Activated T-cell treated with anti-CD3 and anti-CD28 coated beads for 24 hours (primary cell): ENCODE data around the gene RNF5.
"Not testable (repeated sequence)": the region's sequence is repeated elsewhere in the genome, so short reads cannot be mapped to it uniquely, and the experiment has no call there.

Experiments
- DNase-seq: peaks from one replicate; pipeline ENCODE4 v3.0.0-alpha.2; 2020; ENCODE audit warnings: low read depth

Gene RNF5

GRCh38 chr6:32189742-32190053, 11.5 kb downstream of the RNF5 start:
- DNase-seq, result no peak

GRCh38 chr6:32190054-32190851, 12.0 kb downstream of the RNF5 start, which contains the start of gene PBX2:
PBX2 (minus strand) TSS chr6:32190202; CDS start chr6:32189915, 287 bp downstream.
- DNase-seq, result peak; percentile 79

GRCh38 chr6:32190911-32191677, 12.9 kb downstream of the RNF5 start:
- DNase-seq, result no peak

GRCh38 chr6:32191696-32192607, 13.7 kb downstream of the RNF5 start:
- no peak for DNase-seq

GRCh38 chr6:32192608-32193039, 14.4 kb downstream of the RNF5 start, which contains the start of gene GPSM3:
GPSM3 (minus strand) TSS chr6:32192643; CDS start chr6:32192513, 130 bp downstream.
- peak; percentile 41 for DNase-seq

- DNase-seq, result not testable (repeated sequence)
Measured at GRCh38 chr6:32193096-32193495, 14.9 kb downstream of the RNF5 start.

- DNase-seq, result no peak
Measured at GRCh38 chr6:32194388-32194787, 16.2 kb downstream of the RNF5 start.

GRCh38 chr6:32194825-32195651, 16.8 kb downstream of the RNF5 start:
- no peak for DNase-seq

GRCh38 chr6:32195652-32195901, 17.4 kb downstream of the RNF5 start:
- DNase-seq, result peak; percentile 100

GRCh38 chr6:32195902-32196681, 17.9 kb downstream of the RNF5 start:
- DNase-seq, result peak; percentile 53

- DNase-seq, result no peak
Measured at GRCh38 chr6:32196682-32197616, 18.7 kb downstream of the RNF5 start.

- no peak for DNase-seq
Measured at GRCh38 chr6:32198345-32198696, 20.1 kb downstream of the RNF5 start.

GRCh38 chr6:32198866-32199265, 20.7 kb downstream of the RNF5 start:
- DNase-seq, result no peak

GRCh38 chr6:32200711-32201475, 22.7 kb downstream of the RNF5 start:
- DNase-seq, result no peak

- no peak for DNase-seq
Measured at GRCh38 chr6:32202186-32202585, 24.0 kb downstream of the RNF5 start.

- DNase-seq, result no peak
Measured at GRCh38 chr6:32203426-32204267, 25.4 kb downstream of the RNF5 start.

GRCh38 chr6:32204268-32204715, 26.1 kb downstream of the RNF5 start:
- no peak for DNase-seq

GRCh38 chr6:32208996-32209395, 30.8 kb downstream of the RNF5 start:
- DNase-seq, result no peak
